ENCODE data around the gene POU2AF1. TPM values are rescaled to one million over a fixed set of nuclear protein-coding genes. Genes with fewer than 3 reads are reported as not detected.

Gene POU2AF1
- total and polyA plus RNA-seq, 2 experiments from 2014 or later, result not detected

GRCh38 chr11:111370902-111371578 lies 8.0 kb downstream of the POU2AF1 start:
- Histone ChIP-seq H3K27ac (ENCODE audit: low read depth) (no peak overlapping the region), H3K4me3 (no peak overlapping the region), H3F3A (replicated peaks; ENCODE audit: low read depth) (no peaks in the 10 kb centered on the region), H2AFZ (no peak overlapping the region), H3K36me3 (ENCODE audit: insufficient read depth) (no peaks in the 10 kb centered on the region), H3K9me2 (ENCODE audit: insufficient read depth) (peaks cover 12% of the 10 kb centered on the region; the same call in 1 of the 2 replicates), H4K20me1 (replicated peaks; ENCODE audit: insufficient read depth) (no peaks in the 10 kb centered on the region), H3K79me2 (replicated peaks; ENCODE audit: insufficient read depth) (no peaks in the 10 kb centered on the region), H3K4me1 (ENCODE audit: insufficient read depth) (no peaks in the 10 kb centered on the region), H3K27me3 (ENCODE audit: insufficient read depth) (no peaks in the 10 kb centered on the region), H3K4me2 (no peak overlapping the region)
- ATAC-seq, result no peak
- no peak overlapping the region for H3K4me3 Mint-ChIP-seq
- no peak for DNase-seq (ENCODE audit: low spot score)
- no peaks in the 10 kb centered on the region for H3K4me1 Mint-ChIP-seq
- no peaks in the 10 kb centered on the region for H3K36me3 Mint-ChIP-seq (ENCODE audit: low read depth)
- H3K9me3 Mint-ChIP-seq, result no peaks in the 10 kb centered on the region
- TF ChIP-seq ZNF462 (CRISPR knock-in tag; IDR thresholded peaks at IDR 0.05) (no peak), STAT1 (IDR thresholded peaks at IDR 0.05; ENCODE audit: unreplicated experiment) (no peak), REST (IDR thresholded peaks at IDR 0.05; ENCODE audit: unreplicated experiment) (no peak), EZH2 (IDR thresholded peaks at IDR 0.05; ENCODE audit: low read depth, unreplicated experiment) (no peak), POLR2AphosphoS5 (IDR thresholded peaks at IDR 0.05; ENCODE audit: low read depth) (no peak), ZNF331 (CRISPR knock-in tag; IDR thresholded peaks at IDR 0.05; ENCODE audit: low read depth) (no peak), CREB1 (CRISPR knock-in tag; IDR thresholded peaks at IDR 0.05; ENCODE audit: low read depth) (no peak)
- no peak overlapping the region for H3K27ac Mint-ChIP-seq
- peaks cover 2% of the 10 kb centered on the region for H3K27me3 Mint-ChIP-seq (ENCODE audit: insufficient read depth, low read depth, poor library complexity)

Measured in GM23338 (cell line).